IMR-90 (cell line): ENCODE results near the gene TALDO1. TPM values are rescaled to one million over a fixed set of nuclear protein-coding genes. Genes with fewer than 3 reads are reported as not detected.

Experiments
- ATAC-seq: fragments of 200-7000 bp; cut with Tn5 transposase; 2 replicates; pipeline ENCODE4 v1.9.1; 2020; ENCODE audit warnings: low read depth, mild to moderate bottlenecking, moderate library complexity
- BruUV-seq: library from RNA; stranded (reverse); fragments of 400-500 nt; replicated peaks from 2 replicates; lab custom pipeline; 2021; lab: Mats Ljungman, UMichigan
- CTCF ChIA-PET: fragments of 300-600 bp; formaldehyde crosslinking; extraction: SDS; loops from one replicate; lab custom pipeline; 2021; ENCODE audit warnings: antibody characterized with exemption; lab: Yijun Ruan, JAX
- POLR2A ChIA-PET: fragments of 300-600 bp; sonication (Branson Sonifier 250); formaldehyde crosslinking; loops from one replicate; lab custom pipeline; 2022; ENCODE audit warnings: antibody characterized with exemption; ENCODE audit not compliant: unreplicated experiment; lab: Charles Lee
- DNase-seq: peaks from one replicate; pipeline ENCODE4 v3.0.0; 2013
- H2AFZ ChIP-seq: replicated peaks from 2 replicates; pipeline ENCODE3; 2013; ENCODE audit warnings: low read length, mild to moderate bottlenecking; ENCODE audit not compliant: poor library complexity
- H2AK5ac ChIP-seq: 2 replicates; pipeline ENCODE4 v1.6.1; 2013; ENCODE audit warnings: low read depth, low read length, inconsistent platforms
- H2AK9ac ChIP-seq: replicated peaks from 2 replicates; pipeline ENCODE3; 2013; ENCODE audit warnings: mild to moderate bottlenecking, low read depth, low read length, moderate library complexity; ENCODE audit not compliant: poor library complexity
- H2BK120ac ChIP-seq: 2 replicates; pipeline ENCODE4 v1.6.1; 2013; ENCODE audit warnings: low read depth, low read length, inconsistent platforms
- H2BK15ac ChIP-seq: 3 replicates; pipeline ENCODE4 v1.6.1; 2013; ENCODE audit warnings: low read depth, low read length, inconsistent platforms
- H2BK20ac ChIP-seq: 2 replicates; pipeline ENCODE4 v1.6.1; 2013; ENCODE audit warnings: low read depth, mild to moderate bottlenecking, inconsistent platforms, low read length, moderate library complexity
- H2BK5ac ChIP-seq: 2 replicates; pipeline ENCODE4 v1.6.1; 2013; ENCODE audit warnings: mild to moderate bottlenecking, low read depth, low read length, inconsistent platforms; ENCODE audit not compliant: poor library complexity, severe bottlenecking
- H3K14ac ChIP-seq: replicated peaks from 2 replicates; pipeline ENCODE4 v1.6.1; 2013; ENCODE audit warnings: low read depth, low read length, inconsistent platforms
- H3K18ac ChIP-seq: 2 replicates; pipeline ENCODE4 v1.6.1; 2013; ENCODE audit warnings: low read depth, low read length, control low read depth
- H3K23ac ChIP-seq: 2 replicates; pipeline ENCODE4 v1.6.1; 2013; ENCODE audit warnings: low read depth, low read length, inconsistent platforms
- H3K27ac ChIP-seq: 2 replicates; pipeline ENCODE4 v1.5.1; 2013; ENCODE audit warnings: mild to moderate bottlenecking, control low read depth, low read length; ENCODE audit not compliant: insufficient read depth
- H3K27me3 ChIP-seq: 2 replicates; pipeline ENCODE4 v1.6.1; 2013; ENCODE audit warnings: low read length; ENCODE audit not compliant: control insufficient read depth, insufficient read depth
- H3K36me3 ChIP-seq: 2 replicates; pipeline ENCODE4 v1.6.1; 2013; ENCODE audit warnings: low read length, mixed read lengths; ENCODE audit not compliant: control insufficient read depth, insufficient read depth
- H3K4ac ChIP-seq: 2 replicates; pipeline ENCODE4 v1.6.1; 2013; ENCODE audit warnings: low read depth, low read length, inconsistent platforms
- H3K4me1 ChIP-seq: 2 replicates; pipeline ENCODE4 v1.6.1; 2013; ENCODE audit warnings: low read length, mixed read lengths; ENCODE audit not compliant: control insufficient read depth, insufficient read depth
- H3K4me2 ChIP-seq: 2 replicates; pipeline ENCODE4 v1.6.1; 2013; ENCODE audit warnings: low read depth, mild to moderate bottlenecking, control low read depth, low read length, moderate library complexity
- H3K4me3 ChIP-seq: 2 replicates; pipeline ENCODE4 v1.5.1; 2013; ENCODE audit warnings: low read depth, mild to moderate bottlenecking, control low read depth, low read length, moderate library complexity; ENCODE audit not compliant: insufficient read depth
- H3K56ac ChIP-seq: 2 replicates; pipeline ENCODE4 v1.6.1; 2013; ENCODE audit warnings: low read length, inconsistent platforms; ENCODE audit not compliant: insufficient read depth; ENCODE audit errors: extremely low read depth
- H3K79me1 ChIP-seq, 2 experiments: 2 replicates each; pipeline ENCODE4 v1.6.1; 2013; ENCODE audit warnings: low read length in 2 of 2, inconsistent platforms in 1 of 2, low read depth in 1 of 2
- H3K9ac ChIP-seq: 2 replicates; pipeline ENCODE4 v1.6.1; 2013; ENCODE audit warnings: low read depth, low read length, control low read depth
- H3K9me1 ChIP-seq: 2 replicates; pipeline ENCODE4 v1.6.1; 2013; ENCODE audit warnings: low read length, inconsistent platforms; ENCODE audit not compliant: insufficient read depth
- H3K9me3 ChIP-seq: 2 replicates; pipeline ENCODE4 v1.6.1; 2013; ENCODE audit warnings: low read length; ENCODE audit not compliant: control insufficient read depth, insufficient read depth
- H4K20me1 ChIP-seq: 2 replicates; pipeline ENCODE4 v1.6.1; 2013; ENCODE audit warnings: low read length, inconsistent platforms; ENCODE audit not compliant: insufficient read depth
- H4K5ac ChIP-seq: 2 replicates; pipeline ENCODE4 v1.6.1; 2013; ENCODE audit warnings: mild to moderate bottlenecking, low read depth, low read length, control low read depth
- H4K8ac ChIP-seq, 2 experiments: 2 replicates each; pipeline ENCODE4 v1.6.1; 2013; ENCODE audit warnings: low read depth in 2 of 2, low read length in 2 of 2, control low read depth in 1 of 2, inconsistent platforms in 1 of 2
- H4K91ac ChIP-seq: 2 replicates; pipeline ENCODE4 v1.6.1; 2013; ENCODE audit warnings: low read depth, low read length, inconsistent platforms; ENCODE audit not compliant: insufficient read depth
- BHLHE40 ChIP-seq: fragments of 150-350 bp; IDR thresholded peaks from 2 replicates; pipeline ENCODE4 v1.6.1; 2016; ENCODE audit warnings: mild to moderate bottlenecking, low read depth, low read length
- CEBPB ChIP-seq: IDR thresholded peaks from 2 replicates; pipeline ENCODE4 v1.6.1; 2012; ENCODE audit warnings: low read depth, low read length, improper control_type of control experiment
- CHD1 ChIP-seq: IDR thresholded peaks from 2 replicates; pipeline ENCODE4 v1.6.1; 2012; ENCODE audit warnings: low read depth, low read length, improper control_type of control experiment
- CTCF ChIP-seq: conservative IDR thresholded peaks from 2 replicates; pipeline ENCODE4 v1.5.1; 2012; ENCODE audit warnings: mild to moderate bottlenecking, low read depth, low read length, improper control_type of control experiment
- FOS ChIP-seq: fragments of 150-350 bp; IDR thresholded peaks from 2 replicates; pipeline ENCODE4 v1.6.1; 2016; ENCODE audit warnings: low read depth, low read length
- MAFK ChIP-seq: IDR thresholded peaks from 2 replicates; pipeline ENCODE4 v1.6.1; 2012; ENCODE audit warnings: low read depth, low read length, improper control_type of control experiment
- MAZ ChIP-seq: IDR thresholded peaks from 2 replicates; pipeline ENCODE4 v1.6.1; 2012; ENCODE audit warnings: low read depth, mild to moderate bottlenecking, low read length, improper control_type of control experiment, moderate library complexity, borderline replicate concordance
- RCOR1 ChIP-seq: IDR thresholded peaks from 2 replicates; pipeline ENCODE4 v1.6.1; 2012; ENCODE audit warnings: mild to moderate bottlenecking, low read length, improper control_type of control experiment; ENCODE audit not compliant: insufficient replicate concordance
- RFX5 ChIP-seq: IDR thresholded peaks from 2 replicates; pipeline ENCODE4 v1.8.0; 2012; ENCODE audit warnings: low read depth, mild to moderate bottlenecking, low read length, moderate library complexity
- SMC3 ChIP-seq: fragments of 150-350 bp; IDR thresholded peaks from 2 replicates; pipeline ENCODE4 v1.6.1; 2016; ENCODE audit warnings: low read depth, mild to moderate bottlenecking, antibody characterized with exemption, low read length, moderate library complexity
- USF2 ChIP-seq: fragments of 150-350 bp; IDR thresholded peaks from 2 replicates; pipeline ENCODE4 v1.6.1; 2017; ENCODE audit warnings: mild to moderate bottlenecking, antibody characterized with exemption, low read length, low read depth
- WGBS, 2 experiments: methylation state at CpG; one replicate each; pipeline versions ENCODE4 v1.1.5 to v1.1.7; 2013; ENCODE audit warnings: missing lambda C conversion rate in 2 of 2; ENCODE audit not compliant: insufficient read length in 1 of 2; ENCODE audit errors: extremely low coverage in 2 of 2; 5-methylcytosine and 5-hydroxymethylcytosine counted together
- dilution Hi-C: fragments of 300-500 bp; cut with HindIII; formaldehyde crosslinking; loops from one replicate; pipeline ENCODE4 v1.14.3; 2018; ENCODE audit warnings: low sequenced_read_pairs; ENCODE audit not compliant: unreplicated experiment
- in situ Hi-C: fragments of 300-500 bp; cut with MboI; formaldehyde crosslinking; loops from 3 replicates; pipeline ENCODE4 v1.14.3; 2019; ENCODE audit warnings: low sequenced_read_pairs, inconsistent platforms, mixed read lengths
- intact Hi-C: fragments of 100-400 bp; cut with micrococcal nuclease; formaldehyde crosslinking; loops from 2 replicates; pipeline ENCODE4 v1.10.0; 2022
- polyA plus RNA-seq, 3 experiments: library from polyadenylated mRNA; depleted of rRNA; stranded (reverse); fragments of >200 nt; gene quantifications; 2 replicates each; pipeline ENCODE4 v1.2.3, GENCODE V29; 2012; ENCODE audit warnings: low replicate concordance in 1 of 3
- total RNA-seq: library from RNA; depleted of rRNA; stranded (reverse); fragments of >200 nt; gene quantifications from 2 replicates; pipeline ENCODE4 v1.2.3, GENCODE V29; 2012

Gene TALDO1
- total and polyA plus RNA-seq, 2 of the 4 experiments (the other 2 are of a cell fraction): 147 to 210 TPM

- Histone ChIP-seq H2AK9ac (no peak overlapping the region), H4K5ac (no peak overlapping the region), H4K8ac (no peak overlapping the region), H3K9me1 (peaks cover 4% of the 10 kb centered on the region; the same call in 1 of the 2 replicates), H3K23ac (no peak overlapping the region), H3K27ac (no peak overlapping the region), H3K4me1 (peaks cover 3% of the 10 kb centered on the region), H2BK20ac (no peak overlapping the region), H2BK120ac (no peak overlapping the region), H3K4me3 (no peak overlapping the region), H3K18ac (no peak overlapping the region), H3K4me2 (no peak overlapping the region), H3K9ac (no peak overlapping the region), H2BK15ac (no peak overlapping the region), H3K79me1 (peaks cover 9 to 57% of the 10 kb centered on the region in 2 experiments), H2AFZ (no peak overlapping the region), H2BK5ac (no peak overlapping the region), H4K91ac (no peak overlapping the region), H3K36me3 (peaks cover 60% of the 10 kb centered on the region), H3K14ac (no peak overlapping the region), H3K56ac (no peak overlapping the region), H2AK5ac (no peak overlapping the region), H3K9me3 (no peaks in the 10 kb centered on the region), H4K20me1 (peaks cover 56% of the 10 kb centered on the region), H3K4ac (no peak overlapping the region), H3K27me3 (no peaks in the 10 kb centered on the region)
- in situ Hi-C loops: no loop called here
- intact Hi-C loops: no loop called here
- 95% methylated on average over 9 of the region's 23 CpGs; no CpG with 5 or more reads in 1 of the 2 experiments for WGBS, 2 experiments
- BruUV-seq: TSS peak; percentile 47
- ATAC-seq (no peak), DNase-seq (no peak)
- ChIA-PET POLR2A (no interaction called here), CTCF (no interaction called here)
- dilution Hi-C loops: no loop called here
- TF ChIP-seq SMC3 (no peak), RFX5 (no peak), CTCF (no peak), USF2 (no peak), CEBPB (no peak), MAZ (no peak), MAFK (no peak), FOS (no peak), BHLHE40 (no peak), CHD1 (no peak), RCOR1 (no peak)
Observed at GRCh38 chr11:769887-770641, 22.8 kb downstream of the TALDO1 start.
